CD14-positive monocyte (primary cell): ENCODE measurements around the gene SCN4A. TPM values are rescaled to one million over a fixed set of nuclear protein-coding genes. Genes with fewer than 3 reads are reported as not detected.

Experiments used
- DNase-seq, 3 donors: peaks; one replicate each; pipeline ENCODE4 v3.0.0-alpha.2; 2011 to 2022
- H2AFZ ChIP-seq: 2 replicates; pipeline ENCODE4 v1.6.0; 2012; ENCODE audit warnings: mild to moderate bottlenecking, low read depth, low read length, inconsistent platforms; ENCODE audit not compliant: insufficient read depth, poor library complexity, severe bottlenecking
- H3K27ac ChIP-seq, 2 donors: 1 replicate in 1 of 2; 2 replicates in 1 of 2; pipeline ENCODE4 v1.5.1; 2012 to 2013; ENCODE audit warnings: low read length in 2 of 2, control low read depth in 1 of 2, inconsistent platforms in 1 of 2, low read depth in 1 of 2, mild to moderate bottlenecking in 1 of 2
- H3K27me3 ChIP-seq, 2 donors: one replicate each; pipeline versions ENCODE4 v1.6.0 to v1.6.1; 2011 to 2013; ENCODE audit warnings: low read length in 2 of 2; ENCODE audit not compliant: control insufficient read depth in 2 of 2, insufficient read depth in 2 of 2
- H3K36me3 ChIP-seq, 2 donors: replicated peaks in 1 of 2; 1 replicate in 1 of 2; 2 replicates in 1 of 2; pipeline versions ENCODE4 v1.5.1 to v1.6.1; 2012 to 2013; ENCODE audit warnings: low read length in 2 of 2, control low read depth in 1 of 2, inconsistent platforms in 1 of 2, mild to moderate bottlenecking in 1 of 2; ENCODE audit not compliant: insufficient read depth in 2 of 2, control insufficient read depth in 1 of 2
- H3K4me1 ChIP-seq, 2 donors: 1 replicate in 1 of 2; 2 replicates in 1 of 2; pipeline versions ENCODE4 v1.5.1 to v1.6.1; 2012 to 2013; ENCODE audit warnings: low read length in 2 of 2, control low read depth in 1 of 2, inconsistent platforms in 1 of 2, mild to moderate bottlenecking in 1 of 2, moderate library complexity in 1 of 2; ENCODE audit not compliant: insufficient read depth in 2 of 2, control insufficient read depth in 1 of 2
- H3K4me2 ChIP-seq: replicated peaks from 2 replicates; pipeline ENCODE3; 2012; ENCODE audit warnings: low read length, moderate library complexity, mild to moderate bottlenecking; ENCODE audit not compliant: poor library complexity, severe bottlenecking; ENCODE audit errors: extremely low read depth
- H3K4me3 ChIP-seq, 3 experiments: fragments of 200-600 bp in 1 of 3; sonication (generic) in 1 of 3; replicated peaks in 1 of 3; 1 replicate in 2 of 3; 2 replicates in 1 of 3; pipeline ENCODE4 v1.5.1; 2011 to 2013; ENCODE audit warnings: low read length in 3 of 3, mild to moderate bottlenecking in 3 of 3, control low read depth in 2 of 3, low read depth in 2 of 3, inconsistent platforms in 1 of 3, moderate library complexity in 1 of 3
- H3K79me2 ChIP-seq: 2 replicates; pipeline ENCODE4 v1.6.0; 2012; ENCODE audit warnings: mild to moderate bottlenecking, control low read depth, inconsistent platforms, low read length, moderate library complexity; ENCODE audit not compliant: insufficient read depth
- H3K9ac ChIP-seq: 2 replicates; pipeline ENCODE4 v1.6.0; 2017; ENCODE audit warnings: low read length, mild to moderate bottlenecking; ENCODE audit not compliant: insufficient read depth, poor library complexity, severe bottlenecking
- H3K9me3 ChIP-seq, 2 donors: replicated peaks in 1 of 2; 1 replicate in 1 of 2; 2 replicates in 1 of 2; pipeline versions ENCODE4 v1.5.1 to v1.6.1; 2012 to 2013; ENCODE audit warnings: low read length in 2 of 2, control low read depth in 1 of 2; ENCODE audit not compliant: control insufficient read depth in 1 of 2, insufficient read depth in 1 of 2
- H4K20me1 ChIP-seq: 2 replicates; pipeline ENCODE4 v1.6.0; 2012; ENCODE audit warnings: mild to moderate bottlenecking, low read length, control low read depth, moderate library complexity; ENCODE audit not compliant: insufficient read depth
- H3K27ac Mint-ChIP-seq, 7 donors: one replicate each; pipeline ENCODE4 v1.8.0; 2020; ENCODE audit warnings: mild to moderate bottlenecking in 7 of 7, mixed read lengths in 7 of 7, moderate library complexity in 6 of 7, inconsistent platforms in 2 of 7
- H3K27me3 Mint-ChIP-seq, 3 donors: one replicate each; pipeline ENCODE4 v1.8.0; 2021 to 2022; ENCODE audit warnings: low read depth in 3 of 3, mild to moderate bottlenecking in 3 of 3, mixed read lengths in 3 of 3, moderate library complexity in 3 of 3, inconsistent platforms in 1 of 3
- H3K36me3 Mint-ChIP-seq, 2 donors: one replicate each; pipeline ENCODE4 v1.8.0; 2020; ENCODE audit warnings: mixed read lengths in 2 of 2, inconsistent platforms in 1 of 2, mild to moderate bottlenecking in 1 of 2
- H3K4me1 Mint-ChIP-seq: one replicate; pipeline ENCODE4 v1.8.0; 2020; ENCODE audit warnings: mild to moderate bottlenecking, mixed read lengths
- H3K4me3 Mint-ChIP-seq, 2 donors: one replicate each; pipeline ENCODE4 v1.8.0; 2020; ENCODE audit warnings: mild to moderate bottlenecking in 2 of 2, mixed read lengths in 2 of 2, moderate library complexity in 1 of 2
- H3K9me3 Mint-ChIP-seq, 7 donors: one replicate each; pipeline ENCODE4 v1.8.0; 2020 to 2022; ENCODE audit warnings: mixed read lengths in 7 of 7, mild to moderate bottlenecking in 6 of 7, moderate library complexity in 6 of 7, inconsistent platforms in 2 of 7
- WGBS: methylation state at CpG from one replicate; pipeline ENCODE4 v1.1.5; 2013; ENCODE audit warnings: missing lambda C conversion rate; ENCODE audit not compliant: insufficient coverage; 5-methylcytosine and 5-hydroxymethylcytosine counted together
- intact Hi-C, 2 donors: fragments of 100-400 bp; cut with micrococcal nuclease; formaldehyde crosslinking; loops; one replicate each; pipeline versions ENCODE4 v1.15.0 to v1.15.1; 2023
- polyA plus RNA-seq, 3 donors: library from polyadenylated mRNA; depleted of rRNA in 1 of 3; unstranded in 2 of 3; stranded (reverse) in 1 of 3; fragments of 300-500 nt in 2 of 3; fragments of >200 nt in 1 of 3; fragmentation: Illumina TruSeq in 2 of 3; gene quantifications; 1 replicate in 2 of 3; 2 replicates in 1 of 3; pipeline ENCODE4 v1.2.3, GENCODE V29; 2012 to 2021
- TF ChIP-seq, protein P1 (sequence below): fragments of 200-600 bp; IDR thresholded peaks from one replicate; pipeline ENCODE4 v1.8.0; 2022; ENCODE audit warnings: antibody characterized with exemption, mild to moderate bottlenecking

Gene SCN4A
- polyA plus RNA-seq, 3 donors: not detected

DNA sequence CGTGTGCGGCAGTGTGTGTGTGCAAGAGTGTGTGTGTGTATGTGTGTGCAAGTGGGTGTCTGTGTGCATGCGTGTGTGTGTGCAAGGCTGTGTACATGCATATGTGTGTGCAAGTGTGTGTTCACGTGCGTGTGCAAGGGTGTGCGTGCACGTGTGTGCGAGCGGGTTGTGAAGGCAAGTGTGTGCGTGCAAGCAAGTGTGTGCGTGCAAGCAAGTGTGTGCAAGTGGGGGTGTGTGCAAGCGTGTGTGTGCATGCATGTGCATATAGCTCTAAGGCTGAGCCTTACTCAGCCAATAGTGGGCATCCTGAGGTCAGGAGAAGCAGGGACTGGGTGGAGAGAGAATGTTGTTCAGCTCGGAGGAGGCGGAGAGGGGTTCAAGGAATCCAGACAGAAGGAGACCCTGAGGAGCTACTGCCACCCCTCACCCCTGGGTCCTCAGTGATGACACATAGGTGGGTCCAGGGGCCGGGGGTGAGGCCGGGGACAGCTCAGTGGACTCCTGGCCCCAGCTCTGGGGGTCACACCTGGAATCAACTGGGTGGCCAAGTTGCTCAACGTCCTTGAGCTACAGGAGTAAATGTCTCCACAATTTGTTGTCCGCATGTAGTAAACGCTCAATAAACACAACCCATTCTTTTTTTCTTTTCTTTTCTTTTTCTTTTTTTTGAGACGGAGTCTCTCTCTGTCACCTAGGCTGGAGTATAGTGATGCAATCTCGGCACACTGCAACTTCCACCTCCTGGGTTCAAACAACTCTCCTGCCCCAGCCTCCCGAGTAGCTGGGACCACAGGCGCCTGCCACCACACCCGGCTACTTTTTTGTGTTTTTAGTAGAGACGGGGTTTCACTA is 27.2 kb upstream of the SCN4A start:
- H3K9me3 ChIP-seq: no peaks in the 10 kb centered on the region
- TF ChIP-seq, protein P1, sequence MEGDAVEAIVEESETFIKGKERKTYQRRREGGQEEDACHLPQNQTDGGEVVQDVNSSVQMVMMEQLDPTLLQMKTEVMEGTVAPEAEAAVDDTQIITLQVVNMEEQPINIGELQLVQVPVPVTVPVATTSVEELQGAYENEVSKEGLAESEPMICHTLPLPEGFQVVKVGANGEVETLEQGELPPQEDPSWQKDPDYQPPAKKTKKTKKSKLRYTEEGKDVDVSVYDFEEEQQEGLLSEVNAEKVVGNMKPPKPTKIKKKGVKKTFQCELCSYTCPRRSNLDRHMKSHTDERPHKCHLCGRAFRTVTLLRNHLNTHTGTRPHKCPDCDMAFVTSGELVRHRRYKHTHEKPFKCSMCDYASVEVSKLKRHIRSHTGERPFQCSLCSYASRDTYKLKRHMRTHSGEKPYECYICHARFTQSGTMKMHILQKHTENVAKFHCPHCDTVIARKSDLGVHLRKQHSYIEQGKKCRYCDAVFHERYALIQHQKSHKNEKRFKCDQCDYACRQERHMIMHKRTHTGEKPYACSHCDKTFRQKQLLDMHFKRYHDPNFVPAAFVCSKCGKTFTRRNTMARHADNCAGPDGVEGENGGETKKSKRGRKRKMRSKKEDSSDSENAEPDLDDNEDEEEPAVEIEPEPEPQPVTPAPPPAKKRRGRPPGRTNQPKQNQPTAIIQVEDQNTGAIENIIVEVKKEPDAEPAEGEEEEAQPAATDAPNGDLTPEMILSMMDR: no peak
- no peaks in the 10 kb centered on the region for H4K20me1 ChIP-seq
- H3K36me3 ChIP-seq: peaks cover 29 to 30% of the 10 kb centered on the region in 2 donors
- H3K27me3 ChIP-seq: peaks cover 8 to 36% of the 10 kb centered on the region in 2 donors
- 89% methylated on average over 16 of the region's 25 CpGs for WGBS
- no peak for DNase-seq
- Mint-ChIP-seq H3K9me3 (peaks cover 0 to 13% (median 1%) of the 10 kb centered on the region in 7 donors), H3K4me3 (peak overlapping the region; percentile 31 to 79), H3K27ac (peak overlapping the region in 1 of 7 donors; percentile 76), H3K36me3 (peaks cover 25 to 28% of the 10 kb centered on the region in 2 donors), H3K4me1 (peaks cover 36% of the 10 kb centered on the region), H3K27me3 (peaks cover 32 to 48% (median 41%) of the 10 kb centered on the region in 3 donors)
- H3K9ac ChIP-seq: no peak overlapping the region
- peaks cover 42 to 43% of the 10 kb centered on the region in 2 donors for H3K4me1 ChIP-seq
- intact Hi-C loops: no loop called here
- H3K79me2 ChIP-seq: no peaks in the 10 kb centered on the region
- no peak overlapping the region for H3K4me3 ChIP-seq
- no peak overlapping the region for H3K27ac ChIP-seq
- H2AFZ ChIP-seq: no peak overlapping the region
- H3K4me2 ChIP-seq: no peak overlapping the region

DNA sequence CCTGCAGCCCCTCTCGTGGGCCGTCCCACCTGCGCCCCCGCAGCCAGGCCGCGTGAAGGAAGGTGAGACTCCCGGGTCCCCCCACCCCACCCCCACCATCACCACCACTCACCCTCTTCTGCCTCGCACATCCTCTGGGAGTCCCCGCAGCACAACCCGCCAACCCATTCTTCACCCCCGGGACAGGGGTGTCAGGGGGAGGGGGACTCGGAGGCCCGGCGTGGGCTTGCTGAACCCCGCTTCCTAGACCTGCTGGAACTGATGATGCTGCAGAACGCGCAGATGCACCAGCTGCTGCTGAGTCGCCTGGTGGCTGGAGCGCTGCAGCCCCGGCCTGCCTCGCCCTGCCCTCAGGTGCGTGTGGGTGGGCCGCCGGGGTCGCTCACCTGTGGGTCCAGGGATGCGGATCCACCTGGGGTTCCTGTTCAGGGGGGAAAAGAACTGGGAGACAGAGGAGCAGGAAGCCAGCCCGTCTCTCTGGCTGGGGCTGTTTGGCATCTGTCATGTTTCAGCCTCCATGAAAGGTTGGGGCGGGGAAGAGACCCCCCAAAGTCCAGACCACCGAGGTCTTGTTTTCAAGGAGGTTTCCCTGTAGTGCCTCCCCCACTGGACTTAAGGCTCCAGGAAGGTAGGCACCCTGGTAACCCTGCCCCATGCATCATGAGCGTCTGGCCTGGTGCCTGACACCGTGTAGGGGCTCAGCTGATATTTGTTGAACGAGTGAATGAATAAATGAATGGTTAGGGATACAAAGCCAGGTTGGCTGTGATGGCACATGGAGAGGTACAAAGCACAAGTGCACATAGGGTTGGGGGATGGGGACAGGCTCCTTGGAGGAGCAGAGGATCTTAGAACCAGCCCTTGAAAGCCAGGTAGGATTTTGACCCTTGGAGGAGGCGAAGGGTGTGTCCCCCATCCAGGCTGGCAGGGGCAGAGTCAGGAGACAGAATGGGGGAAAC is 26.3 kb upstream of the SCN4A start:
- intact Hi-C loops: no loop called here
- H3K36me3 Mint-ChIP-seq: peaks cover 16 to 19% of the 10 kb centered on the region in 2 donors
- Histone ChIP-seq H3K79me2 (no peaks in the 10 kb centered on the region), H3K27ac (no peak overlapping the region), H3K4me1 (peaks cover 42 to 43% of the 10 kb centered on the region in 2 donors), H4K20me1 (no peaks in the 10 kb centered on the region), H3K4me3 (peak overlapping the region; percentile 57 to 84 (median 61)), H3K4me2 (peak overlapping the region; percentile 98), H3K27me3 (peaks cover 8 to 36% of the 10 kb centered on the region in 2 donors), H3K9ac (no peak overlapping the region), H2AFZ (peak overlapping the region; percentile 87), H3K9me3 (no peaks in the 10 kb centered on the region), H3K36me3 (peaks cover 20 to 21% of the 10 kb centered on the region in 2 donors)
- DNase-seq: no peak
- peaks cover 37% of the 10 kb centered on the region for H3K4me1 Mint-ChIP-seq
- H3K27me3 Mint-ChIP-seq: peaks cover 32 to 50% (median 41%) of the 10 kb centered on the region in 3 donors
- peak overlapping the region; percentile 71 to 79 for H3K4me3 Mint-ChIP-seq
- H3K27ac Mint-ChIP-seq: peak overlapping the region in 1 of 7 donors; percentile 75
- H3K9me3 Mint-ChIP-seq: peaks cover 0 to 13% (median 1%) of the 10 kb centered on the region in 7 donors
- 19% methylated on average over 27 of the region's 33 CpGs for WGBS
- TF ChIP-seq, protein P1: no peak
